HepG2 (cell line): ENCODE measurements around the gene COL4A2. TPM values are rescaled to one million over a fixed set of nuclear protein-coding genes. Genes with fewer than 3 reads are reported as not detected.

Experiments used
- ATAC-seq: fragments of 200-7000 bp; cut with Tn5 transposase; 3 replicates; pipeline ENCODE4 v1.9.1; 2020; ENCODE audit warnings: mild to moderate bottlenecking, moderate library complexity
- BruUV-seq: library from RNA; stranded (reverse); fragments of 400-500 nt; replicated peaks from 2 replicates; lab custom pipeline; 2021; lab: Mats Ljungman, UMichigan
- CTCF ChIA-PET: fragments of 300-600 bp; formaldehyde crosslinking; extraction: SDS; loops from one replicate; lab custom pipeline; 2021; ENCODE audit warnings: low total read pairs, inconsistent platforms, low intra/inter-chr PET ratio; lab: Yijun Ruan, JAX
- POLR2A ChIA-PET: fragments of 350-600 bp; sonication (Branson Sonifier 250); formaldehyde crosslinking; loops from one replicate; lab custom pipeline; 2020; ENCODE audit warnings: antibody characterized with exemption, inconsistent platforms; lab: Yijun Ruan, JAX
- DNase-seq: peaks from one replicate; pipeline ENCODE4 v3.0.0-alpha.2; 2015; ENCODE audit warnings: low spot score
- FAIRE-seq: peaks from 3 replicates; lab custom pipeline; 2011; peaks lifted over from hg19 to GRCh38; lab: Jason Lieb, UNC
- H2AFZ ChIP-seq: one replicate; pipeline ENCODE4 v1.6.1; 2011; ENCODE audit warnings: low read length, inconsistent platforms
- H3K27ac ChIP-seq: fragments of 300-600 bp; 3 replicates; pipeline ENCODE4 v1.8.0; 2011; ENCODE audit warnings: mixed run types, mild to moderate bottlenecking, mixed read lengths, low read length, inconsistent platforms; ENCODE audit not compliant: insufficient read depth; ENCODE audit errors: extremely low read length
- H3K27me3 ChIP-seq, 2 experiments: fragments of 200-600 bp in 1 of 2; 2 replicates in 1 of 2; 3 replicates in 1 of 2; pipeline versions ENCODE4 v1.6.0 to v1.8.0; 2011; ENCODE audit warnings: low read length in 2 of 2, mild to moderate bottlenecking in 2 of 2, moderate library complexity in 2 of 2, inconsistent platforms in 1 of 2; ENCODE audit not compliant: insufficient read depth in 2 of 2, control insufficient read depth in 1 of 2
- H3K36me3 ChIP-seq, 2 experiments: fragments of 200-600 bp in 1 of 2; replicated peaks in 1 of 2; 2 replicates in 1 of 2; 3 replicates in 1 of 2; pipeline versions ENCODE4 v1.5.1 to v1.8.0; 2011; ENCODE audit warnings: low read length in 2 of 2, inconsistent platforms in 1 of 2; ENCODE audit not compliant: insufficient read depth in 2 of 2, control insufficient read depth in 1 of 2
- H3K4me1 ChIP-seq: 2 replicates; pipeline ENCODE4 v1.5.1; 2012; ENCODE audit warnings: low read length, inconsistent platforms; ENCODE audit not compliant: insufficient read depth
- H3K4me2 ChIP-seq: 2 replicates; pipeline ENCODE4 v1.6.0; 2011; ENCODE audit warnings: low read depth, low read length, inconsistent platforms
- H3K4me3 ChIP-seq, 3 experiments: fragments of 200-600 bp in 1 of 3; sonication (generic), shearing (Covaris generic) in 1 of 3; replicated peaks in 1 of 3; 2 replicates each; pipeline ENCODE4 v1.5.1; 2011 to 2016; ENCODE audit warnings: low read length in 3 of 3, inconsistent platforms in 2 of 3, low read depth in 2 of 3, mild to moderate bottlenecking in 2 of 3, control low read depth in 1 of 3, mixed read lengths in 1 of 3; ENCODE audit not compliant: insufficient read depth in 1 of 3
- H3K79me2 ChIP-seq: one replicate; pipeline ENCODE4 v1.6.1; 2011; ENCODE audit warnings: low read length, inconsistent platforms; ENCODE audit not compliant: insufficient read depth
- H3K9ac ChIP-seq: 2 replicates; pipeline ENCODE4 v1.6.0; 2011; ENCODE audit warnings: mild to moderate bottlenecking, low read depth, low read length, inconsistent platforms; ENCODE audit not compliant: insufficient read depth
- H3K9me3 ChIP-seq: 2 replicates; pipeline ENCODE4 v1.5.1; 2012; ENCODE audit warnings: mild to moderate bottlenecking, low read length
- H4K20me1 ChIP-seq: 2 replicates; pipeline ENCODE4 v1.6.0; 2011; ENCODE audit warnings: inconsistent platforms, mild to moderate bottlenecking, low read length, moderate library complexity; ENCODE audit not compliant: insufficient read depth
- FUBP1 ChIP-seq: sonication (generic); formaldehyde crosslinking; IDR thresholded peaks from 2 replicates; pipeline ENCODE4 v1.5.1; 2020; ENCODE audit warnings: missing genetic modification reagents, mild to moderate bottlenecking, borderline replicate concordance
- NFAT5 ChIP-seq: sonication (generic); formaldehyde crosslinking; IDR thresholded peaks from 2 replicates; pipeline ENCODE4 v1.4.0; 2020; ENCODE audit warnings: missing genetic modification reagents
- RXRB ChIP-seq: IDR thresholded peaks from 2 replicates; pipeline ENCODE4 v1.6.1; 2016; ENCODE audit warnings: borderline replicate concordance, missing genetic modification reagents, missing compliant biosample characterization
- ZFP41 ChIP-seq: sonication (generic); formaldehyde crosslinking; IDR thresholded peaks from 2 replicates; pipeline ENCODE4 v1.4.0; 2020; ENCODE audit warnings: mild to moderate bottlenecking, missing genetic modification reagents, borderline replicate concordance
- WGBS: methylation state at CpG from one replicate; pipeline ENCODE4 v1.1.6; 2017; ENCODE audit warnings: low lambda C conversion rate; 5-methylcytosine and 5-hydroxymethylcytosine counted together
- in situ Hi-C: cut with HindIII; loops from 2 replicates; pipeline ENCODE4 v1.10.0; 2017; ENCODE audit warnings: low pct_unique_long_range_greater_than_20kb; ENCODE audit not compliant: extremely low pct_ligation_motif_present
- intact Hi-C: fragments of 100-400 bp; cut with micrococcal nuclease; formaldehyde crosslinking; loops from one replicate; pipeline ENCODE4 v1.10.0; 2022; ENCODE audit not compliant: unreplicated experiment
- polyA plus RNA-seq, 8 experiments: library from polyadenylated mRNA; depleted of rRNA in 3 of 8; stranded (reverse) in 7 of 8; unstranded in 1 of 8; fragments of >200 nt; fragmentation: Illumina TruSeq in 4 of 8; extraction: Trizol in 4 of 8; gene quantifications; 2 replicates each; pipeline versions ENCODE4 v1.2.1 to v1.2.3, GENCODE V29; 2011 to 2016; ENCODE audit warnings: low read depth in 4 of 8, missing spikeins in 1 of 8, mixed read lengths in 1 of 8; ENCODE audit not compliant: insufficient read depth in 1 of 8
- total RNA-seq, 5 experiments: library from RNA; depleted of rRNA; stranded (reverse); fragments of >200 nt; fragmentation: Illumina TruSeq; extraction: Trizol; gene quantifications; 2 replicates each; pipeline ENCODE4 v1.2.3, GENCODE V29; 2016; ENCODE audit warnings: low read depth in 1 of 5

The COL4A2 gene
- total and polyA plus RNA-seq, 2 of the 13 experiments (the other 11 are each of a cell fraction or from before 2014, with no cell fraction given) = 0.22 to 1.9 TPM

- H3K36me3 ChIP-seq = no peaks in the 10 kb centered on the region
- ChIA-PET CTCF (no interaction called here), POLR2A (no interaction called here)
- no peaks in the 10 kb centered on the region for H4K20me1 ChIP-seq
- intact Hi-C loops (no loop called here), in situ Hi-C loops (no loop called here)
- H3K4me1 ChIP-seq = no peaks in the 10 kb centered on the region
- H3K27me3 ChIP-seq = peaks cover 3 to 49% of the 10 kb centered on the region in 2 experiments; a peak in 4 of 5 replicates
- no peaks in the 10 kb centered on the region for H3K9me3 ChIP-seq
- no peak for ATAC-seq
- TF ChIP-seq NFAT5 (no peak), ZFP41 (CRISPR knock-in tag) (no peak), FUBP1 (CRISPR knock-in tag) (no peak), RXRB (no peak)
- BruUV-seq = no TSS peak
- FAIRE-seq = no peak
- no peak overlapping the region for H3K9ac ChIP-seq
- no peak for DNase-seq
- no peak overlapping the region for H3K4me3 ChIP-seq
- no peaks in the 10 kb centered on the region for H3K79me2 ChIP-seq
- no peak overlapping the region for H3K27ac ChIP-seq
- H2AFZ ChIP-seq = no peak overlapping the region
- H3K4me2 ChIP-seq = no peak overlapping the region
- 42% methylated on average over 3 of the region's 3 CpGs for WGBS
Observed at GRCh38 chr13:110382229-110382628, 75.1 kb downstream of the COL4A2 start.
